H9 (cell line): ENCODE results near the gene PASK. TPM values are rescaled to one million over a fixed set of nuclear protein-coding genes. Genes with fewer than 3 reads are reported as not detected.

Experiments
- DNase-seq: peaks from one replicate; pipeline ENCODE4 v3.0.0-alpha.2; 2017
- H2AFZ ChIP-seq: one replicate; pipeline ENCODE4 v1.6.1; 2013; ENCODE audit warnings: mild to moderate bottlenecking, low read length, control low read depth, moderate library complexity
- H2AK5ac ChIP-seq: 2 replicates; pipeline ENCODE4 v1.6.1; 2013; ENCODE audit warnings: low read length, control low read depth, mixed read lengths; ENCODE audit not compliant: insufficient read length
- H2BK120ac ChIP-seq: one replicate; pipeline ENCODE4 v1.6.1; 2013; ENCODE audit warnings: low read depth, mild to moderate bottlenecking, low read length, control low read depth, inconsistent platforms; ENCODE audit not compliant: poor library complexity, severe bottlenecking
- H2BK12ac ChIP-seq: 2 replicates; pipeline ENCODE4 v1.6.1; 2013; ENCODE audit warnings: low read length, control low read depth, mixed read lengths, low read depth; ENCODE audit not compliant: insufficient read length
- H2BK15ac ChIP-seq: 2 replicates; pipeline ENCODE4 v1.6.1; 2013; ENCODE audit warnings: low read depth, low read length, control low read depth
- H2BK20ac ChIP-seq: one replicate; pipeline ENCODE4 v1.6.1; 2013; ENCODE audit warnings: low read depth, mild to moderate bottlenecking, low read length, control low read depth, inconsistent platforms; ENCODE audit not compliant: poor library complexity, severe bottlenecking
- H2BK5ac ChIP-seq: 2 replicates; pipeline ENCODE4 v1.6.1; 2013; ENCODE audit warnings: low read length, control low read depth, mixed read lengths; ENCODE audit not compliant: insufficient read length
- H3K14ac ChIP-seq: 2 replicates; pipeline ENCODE4 v1.6.1; 2013; ENCODE audit warnings: low read length, control low read depth; ENCODE audit not compliant: insufficient read depth
- H3K18ac ChIP-seq: 2 replicates; pipeline ENCODE4 v1.6.1; 2013; ENCODE audit warnings: low read depth, mild to moderate bottlenecking, mixed read lengths, low read length, control low read depth; ENCODE audit not compliant: insufficient read length
- H3K23ac ChIP-seq: 2 replicates; pipeline ENCODE4 v1.6.1; 2013; ENCODE audit warnings: low read length, control low read depth, mixed read lengths, low read depth; ENCODE audit not compliant: insufficient read length
- H3K23me2 ChIP-seq: 2 replicates; pipeline ENCODE4 v1.6.1; 2013; ENCODE audit warnings: low read depth, mild to moderate bottlenecking, mixed read lengths, low read length, control low read depth; ENCODE audit not compliant: insufficient read length, poor library complexity, severe bottlenecking
- H3K27ac ChIP-seq: 2 replicates; pipeline ENCODE4 v1.5.1; 2013; ENCODE audit warnings: low read length, control low read depth, mixed read lengths, low read depth; ENCODE audit not compliant: insufficient read length
- H3K27me3 ChIP-seq: 2 replicates; pipeline ENCODE4 v1.6.1; 2013; ENCODE audit warnings: low read length, control low read depth, inconsistent platforms; ENCODE audit not compliant: insufficient read depth
- H3K4ac ChIP-seq: 2 replicates; pipeline ENCODE4 v1.6.1; 2013; ENCODE audit warnings: low read depth, mild to moderate bottlenecking, control low read depth, inconsistent platforms, low read length, moderate library complexity
- H3K4me1 ChIP-seq: 2 replicates; pipeline ENCODE4 v1.6.1; 2013; ENCODE audit warnings: low read length, control low read depth, inconsistent platforms; ENCODE audit not compliant: insufficient read depth
- H3K4me2 ChIP-seq: 2 replicates; pipeline ENCODE4 v1.6.1; 2013; ENCODE audit warnings: low read length, control low read depth, mixed read lengths; ENCODE audit not compliant: insufficient read length, insufficient read depth
- H3K56ac ChIP-seq: 2 replicates; pipeline ENCODE4 v1.6.1; 2013; ENCODE audit warnings: low read depth, mild to moderate bottlenecking, mixed read lengths, low read length, control low read depth; ENCODE audit not compliant: insufficient read length
- H3K79me1 ChIP-seq: 2 replicates; pipeline ENCODE4 v1.6.1; 2013; ENCODE audit warnings: low read depth, mild to moderate bottlenecking, moderate library complexity, low read length, control low read depth, inconsistent platforms; ENCODE audit not compliant: insufficient read depth, poor library complexity, severe bottlenecking
- H3K79me2 ChIP-seq: 2 replicates; pipeline ENCODE4 v1.6.1; 2013; ENCODE audit warnings: low read length, control low read depth, inconsistent platforms; ENCODE audit not compliant: insufficient read depth
- H3K9ac ChIP-seq: 2 replicates; pipeline ENCODE4 v1.6.1; 2013; ENCODE audit warnings: low read length, control low read depth, mixed read lengths; ENCODE audit not compliant: insufficient read length; ENCODE audit errors: extremely low read depth
- H3K9me3 ChIP-seq: one replicate; pipeline ENCODE4 v1.6.1; 2013; ENCODE audit warnings: low read depth, low read length, inconsistent platforms; ENCODE audit not compliant: control insufficient read depth
- H3T11ph ChIP-seq: one replicate; pipeline ENCODE4 v1.6.1; 2013; ENCODE audit warnings: mild to moderate bottlenecking, low read length, control low read depth, inconsistent platforms
- H4K20me1 ChIP-seq: one replicate; pipeline ENCODE4 v1.6.1; 2013; ENCODE audit not compliant: control insufficient read depth, insufficient read length, insufficient read depth
- H4K5ac ChIP-seq: 2 replicates; pipeline ENCODE4 v1.6.1; 2013; ENCODE audit warnings: low read depth, mild to moderate bottlenecking, mixed read lengths, low read length, control low read depth; ENCODE audit not compliant: insufficient read length
- H4K8ac ChIP-seq: replicated peaks from 2 replicates; pipeline ENCODE4 v1.6.1; 2013; ENCODE audit warnings: low read length, control low read depth, mixed read lengths, low read depth; ENCODE audit not compliant: insufficient read length
- H4K91ac ChIP-seq: 2 replicates; pipeline ENCODE4 v1.6.1; 2013; ENCODE audit warnings: low read depth, mild to moderate bottlenecking, moderate library complexity, mixed read lengths, low read length, control low read depth; ENCODE audit not compliant: insufficient read length
- H3K27ac Mint-ChIP-seq, 3 experiments: 2 replicates in 2 of 3; 3 replicates in 1 of 3; pipeline ENCODE4 v1.8.0; 2020 to 2021; ENCODE audit warnings: mixed read lengths in 3 of 3, mild to moderate bottlenecking in 1 of 3, moderate library complexity in 1 of 3
- H3K27me3 Mint-ChIP-seq: 2 replicates; pipeline ENCODE4 v1.8.0; 2021; ENCODE audit warnings: low read depth, mild to moderate bottlenecking, moderate library complexity, mixed read lengths
- H3K36me3 Mint-ChIP-seq, 3 experiments: 2 replicates in 2 of 3; 3 replicates in 1 of 3; pipeline ENCODE4 v1.8.0; 2020 to 2021; ENCODE audit warnings: low read depth in 3 of 3, mixed read lengths in 3 of 3; ENCODE audit not compliant: insufficient read depth in 1 of 3
- H3K4me1 Mint-ChIP-seq, 2 experiments: 2 replicates each; pipeline ENCODE4 v1.8.0; 2020; ENCODE audit warnings: mixed read lengths in 2 of 2
- H3K4me3 Mint-ChIP-seq, 2 experiments: 2 replicates in 1 of 2; 3 replicates in 1 of 2; pipeline ENCODE4 v1.8.0; 2020 to 2021; ENCODE audit warnings: mild to moderate bottlenecking in 2 of 2, mixed read lengths in 2 of 2, moderate library complexity in 1 of 2
- H3K9me3 Mint-ChIP-seq, 2 experiments: 2 replicates in 1 of 2; 3 replicates in 1 of 2; pipeline ENCODE4 v1.8.0; 2020; ENCODE audit warnings: mild to moderate bottlenecking in 2 of 2, mixed read lengths in 2 of 2, moderate library complexity in 1 of 2
- CTCF ChIP-seq: fragments of 200-600 bp; sonication (generic); conservative IDR thresholded peaks from 3 replicates; pipeline ENCODE4 v1.8.0; 2021; ENCODE audit warnings: antibody characterized with exemption, mild to moderate bottlenecking
- WGBS: extraction: QIAGEN DNeasy Blood & Tissue Kit; methylation state at CpG from one replicate; pipeline ENCODE4 v1.1.7; 2013; ENCODE audit warnings: missing lambda C conversion rate, low lambda C conversion rate, mixed read lengths; ENCODE audit not compliant: insufficient read length; ENCODE audit errors: extremely low coverage; 5-methylcytosine and 5-hydroxymethylcytosine counted together
- total RNA-seq: library from RNA; stranded (reverse); gene quantifications from 2 replicates; pipeline ENCODE4 v1.2.1, GENCODE V29; 2021

Gene PASK
- total RNA-seq, 1 experiment from 2014 or later, result 68.0 TPM

- Histone ChIP-seq H2BK12ac (no peak overlapping the region), H2BK5ac (no peak overlapping the region), H3K23me2 (no peaks in the 10 kb centered on the region), H2BK15ac (no peak overlapping the region; the same call in 1 of the 2 replicates), H3K14ac (peak overlapping the region; percentile 25; the same call in 1 of the 2 replicates), H2AFZ (no peak overlapping the region), H4K20me1 (no peaks in the 10 kb centered on the region), H3K4me1 (no peaks in the 10 kb centered on the region), H2BK120ac (no peak overlapping the region), H4K5ac (peak overlapping the region; percentile 70), H3K23ac (no peak overlapping the region), H3K56ac (peak overlapping the region; percentile 55), H4K91ac (no peak overlapping the region), H3T11ph (no peak overlapping the region), H3K9ac (no peak overlapping the region), H3K4ac (no peak overlapping the region), H3K18ac (no peak overlapping the region), H2BK20ac (no peak overlapping the region), H3K27me3 (no peaks in the 10 kb centered on the region), H3K79me1 (no peaks in the 10 kb centered on the region), H2AK5ac (no peak overlapping the region), H3K9me3 (no peaks in the 10 kb centered on the region), H4K8ac (no peak overlapping the region), H3K27ac (no peak overlapping the region), H3K4me2 (no peak overlapping the region), H3K79me2 (no peaks in the 10 kb centered on the region)
- Mint-ChIP-seq H3K9me3 (no peaks in the 10 kb centered on the region), H3K4me1 (no peaks in the 10 kb centered on the region), H3K36me3 (peaks cover 5 to 22% (median 19%) of the 10 kb centered on the region in 3 experiments; a peak in 6 of 7 replicates), H3K27me3 (no peaks in the 10 kb centered on the region), H3K4me3 (no peak overlapping the region), H3K27ac (no peak overlapping the region; a peak in 2 of 7 replicates)
- no peak for TF ChIP-seq CTCF
- no peak for DNase-seq
- WGBS, result no CpG with 5 or more reads among the region's 14 CpGs
Observed at GRCh38 chr2:241082341-241083090, 66.8 kb downstream of the PASK start.
